HCT116 (cell line): ENCODE measurements around the gene CCDC191. TPM values are rescaled to one million over a fixed set of nuclear protein-coding genes. Genes with fewer than 3 reads are reported as not detected.

Source experiments
- ATAC-seq: fragments of 200-7000 bp; cut with Tn5 transposase; 2 replicates; pipeline ENCODE4 v1.9.1; 2020; ENCODE audit warnings: mild to moderate bottlenecking, moderate library complexity
- BruUV-seq: library from RNA; stranded (reverse); fragments of 400-500 nt; replicated peaks from 2 replicates; lab custom pipeline; 2021; lab: Mats Ljungman, UMichigan
- CTCF ChIA-PET: fragments of 300-600 bp; sonication (Branson Sonifier 250); formaldehyde crosslinking; loops from one replicate; lab custom pipeline; 2021; ENCODE audit warnings: antibody characterized with exemption; lab: Charles Lee
- POLR2A ChIA-PET: fragments of 300-600, 350-600 bp; sonication (Branson Sonifier 250); formaldehyde crosslinking; loops from one replicate; lab custom pipeline; 2021; ENCODE audit warnings: antibody characterized with exemption; lab: Charles Lee
- RAD21 ChIA-PET, 2 experiments: fragments of 300-600 bp; sonication (Branson Sonifier 250); formaldehyde crosslinking; loops; one replicate each; lab custom pipeline; 2023; ENCODE audit warnings: low total read pairs in 2 of 2; ENCODE audit not compliant: uncharacterized antibody in 2 of 2, unreplicated experiment in 2 of 2, low non-redundant PET in 1 of 2; lab: Charles Lee
- DNase-seq: peaks from one replicate; pipeline ENCODE4 v3.0.0-alpha.2; 2010; ENCODE audit warnings: low read depth, low spot score
- H2AFZ ChIP-seq: fragments of 200-600 bp; shearing (Covaris generic), sonication (generic); 2 replicates; pipeline ENCODE4 v1.6.1; 2017; ENCODE audit warnings: low read depth, mixed run types, mixed read lengths, antibody characterized with exemption, low read length; ENCODE audit not compliant: poor library complexity, severe bottlenecking
- H3K27ac ChIP-seq: 2 replicates; pipeline ENCODE4 v1.5.1; 2012; ENCODE audit warnings: low read depth, low read length
- H3K27me3 ChIP-seq: fragments of 200-600 bp; sonication (generic); 2 replicates; pipeline ENCODE4 v1.6.1; 2016; ENCODE audit warnings: mixed run types, low read length, mixed read lengths; ENCODE audit not compliant: insufficient read depth
- H3K36me3 ChIP-seq, 2 experiments: fragments of 200-500 bp in 1 of 2; fragments of 200-600 bp in 1 of 2; sonication (Bioruptor generic) in 1 of 2; sonication (generic) in 1 of 2; 2 replicates each; pipeline versions ENCODE4 v1.5.1 to v1.6.1; 2014 to 2016; ENCODE audit warnings: low read length in 2 of 2, inconsistent platforms in 1 of 2, mixed read lengths in 1 of 2, mixed run types in 1 of 2; ENCODE audit not compliant: insufficient read depth in 2 of 2, control insufficient read depth in 1 of 2
- H3K4me1 ChIP-seq, 2 experiments: fragments of 200-600 bp in 1 of 2; sonication (generic) in 1 of 2; 2 replicates each; pipeline versions ENCODE4 v1.5.1 to v1.6.1; 2012 to 2017; ENCODE audit warnings: low read length in 2 of 2, inconsistent platforms in 1 of 2, mild to moderate bottlenecking in 1 of 2, mixed read lengths in 1 of 2, mixed run types in 1 of 2, moderate library complexity in 1 of 2; ENCODE audit not compliant: insufficient read depth in 2 of 2, control insufficient read depth in 1 of 2
- H3K4me2 ChIP-seq: fragments of 200-600 bp; sonication (generic); 2 replicates; pipeline ENCODE4 v1.6.1; 2017; ENCODE audit warnings: mixed run types, low read length, mixed read lengths
- H3K4me3 ChIP-seq, 2 experiments: fragments of 200-600 bp in 1 of 2; sonication (generic) in 1 of 2; replicated peaks in 1 of 2; 2 replicates each; pipeline ENCODE4 v1.5.1; 2011 to 2016; ENCODE audit warnings: low read length in 2 of 2, control low read depth in 1 of 2, low read depth in 1 of 2, mild to moderate bottlenecking in 1 of 2, mixed read lengths in 1 of 2, mixed run types in 1 of 2
- H3K79me2 ChIP-seq: fragments of 200-600 bp; sonication (generic); 2 replicates; pipeline ENCODE4 v1.6.1; 2017; ENCODE audit warnings: mild to moderate bottlenecking, mixed run types, low read length, moderate library complexity, mixed read lengths; ENCODE audit not compliant: insufficient read depth
- H3K9ac ChIP-seq: fragments of 200-600 bp; sonication (generic); 2 replicates; pipeline ENCODE4 v1.6.1; 2016; ENCODE audit warnings: low read length, mixed read lengths
- H3K9me2 ChIP-seq: fragments of 200-600 bp; sonication (generic), shearing (Covaris generic); 2 replicates; pipeline ENCODE4 v1.6.1; 2017; ENCODE audit warnings: mixed run types, mild to moderate bottlenecking, moderate library complexity; ENCODE audit not compliant: insufficient read depth
- H3K9me3 ChIP-seq, 2 experiments: fragments of 200-500 bp in 1 of 2; fragments of 200-600 bp in 1 of 2; sonication (Bioruptor generic) in 1 of 2; sonication (generic) in 1 of 2; 2 replicates each; pipeline ENCODE4 v1.6.1; 2014 to 2017; ENCODE audit warnings: low read length in 2 of 2, mixed read lengths in 2 of 2, inconsistent platforms in 1 of 2, low read depth in 1 of 2, mild to moderate bottlenecking in 1 of 2, mixed run types in 1 of 2, moderate library complexity in 1 of 2; ENCODE audit not compliant: control insufficient read depth in 1 of 2, insufficient read depth in 1 of 2
- H4K20me1 ChIP-seq: fragments of 200-600 bp; sonication (generic), shearing (Covaris generic); 2 replicates; pipeline ENCODE4 v1.6.1; 2017; ENCODE audit warnings: mixed run types, mild to moderate bottlenecking, moderate library complexity; ENCODE audit not compliant: insufficient read depth
- CBX3 ChIP-seq: IDR thresholded peaks from 2 replicates; pipeline ENCODE4 v1.6.1; 2012; ENCODE audit warnings: low read depth
- CEBPB ChIP-seq: IDR thresholded peaks from 2 replicates; pipeline ENCODE4 v1.6.1; 2012; ENCODE audit warnings: low read depth
- CTCF ChIP-seq, 3 experiments: fragments of 200-600 bp in 1 of 3; sonication (generic) in 1 of 3; IDR thresholded peaks in 2 of 3; conservative IDR thresholded peaks in 1 of 3; 2 replicates each; pipeline ENCODE4 v1.5.1; 2012 to 2017; ENCODE audit warnings: low read depth in 2 of 3, low read length in 2 of 3, antibody characterized with exemption in 1 of 3, borderline replicate concordance in 1 of 3, control low read depth in 1 of 3, mild to moderate bottlenecking in 1 of 3, mixed read lengths in 1 of 3, mixed run types in 1 of 3, moderate library complexity in 1 of 3; ENCODE audit not compliant: insufficient read depth in 1 of 3
- EGR1 ChIP-seq: IDR thresholded peaks from 2 replicates; pipeline ENCODE4 v1.6.1; 2012; ENCODE audit warnings: low read depth
- JUND ChIP-seq: IDR thresholded peaks from 2 replicates; pipeline ENCODE4 v1.6.1; 2012
- RAD21 ChIP-seq: IDR thresholded peaks from 2 replicates; pipeline ENCODE4 v1.6.1; 2012; ENCODE audit warnings: low read depth, mild to moderate bottlenecking
- REST ChIP-seq: IDR thresholded peaks from 2 replicates; pipeline ENCODE4 v1.6.1; 2012; ENCODE audit warnings: low read depth
- SIN3A ChIP-seq: IDR thresholded peaks from 2 replicates; pipeline ENCODE4 v1.6.1; 2012; ENCODE audit warnings: low read depth
- SRF ChIP-seq: IDR thresholded peaks from 2 replicates; pipeline ENCODE4 v1.6.1; 2012; ENCODE audit warnings: low read depth
- ZFX ChIP-seq: fragments of 450-650 bp; IDR thresholded peaks from 2 replicates; pipeline ENCODE4 v1.6.1; 2017
- intact Hi-C: fragments of 100-400 bp; cut with micrococcal nuclease; formaldehyde crosslinking; loops from 2 replicates; pipeline ENCODE4 v1.10.0; 2022
- total RNA-seq: library from RNA; stranded (reverse); gene quantifications from one replicate; pipeline ENCODE4 v1.2.1, GENCODE V29; 2021; ENCODE audit not compliant: unreplicated experiment

The CCDC191 gene
- total RNA-seq, 1 experiment from 2014 or later, result 4.1 TPM

DNA sequence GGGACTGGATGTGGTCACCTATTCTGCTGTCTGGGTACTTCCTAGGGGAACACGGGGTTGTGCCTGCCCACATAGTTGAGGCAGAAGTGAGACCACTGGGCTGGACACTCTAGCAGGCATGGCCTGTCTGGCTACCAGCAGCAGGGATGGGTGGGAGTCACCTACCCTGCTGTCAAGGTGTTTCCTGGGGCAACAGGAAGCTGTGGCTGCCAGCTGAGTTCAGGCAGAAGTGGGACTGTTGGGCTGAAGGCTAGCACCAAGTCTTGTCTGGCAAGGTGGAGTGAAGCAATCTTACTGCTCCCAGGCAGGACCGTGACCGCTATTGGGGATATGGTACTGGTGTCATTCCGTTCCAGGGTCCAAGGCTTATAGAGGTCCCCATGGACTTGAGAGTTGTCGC, 128.8 kb downstream of the CCDC191 start:
- ATAC-seq, result no peak
- intact Hi-C loops, result no loop called here
- no TSS peak for BruUV-seq
- H3K79me2 ChIP-seq, result no peaks in the 10 kb centered on the region
- TF ChIP-seq CTCF (IDR thresholded peaks at IDR 0.05 in 2 of 3, conservative IDR thresholded peaks at IDR 0.05 in 1 of 3; ENCODE audit: borderline replicate concordance in 1 of 3, insufficient read depth in 1 of 3, low read depth in 2 of 3, low read length in 2 of 3), result no peak
- TF ChIP-seq, all 23 proteins: peak for 0
- no peak overlapping the region for H3K9ac ChIP-seq
- no peak overlapping the region for H2AFZ ChIP-seq
- no peak overlapping the region for H3K4me2 ChIP-seq
- ChIA-PET CTCF (no interaction called here), RAD21 (no interaction called here), POLR2A (no interaction called here)
- DNase-seq, result no peak
- no peaks in the 10 kb centered on the region for H4K20me1 ChIP-seq
- peaks cover 7 to 9% of the 10 kb centered on the region in 2 experiments; a peak in 2 of 4 replicates for H3K9me3 ChIP-seq
- H3K27me3 ChIP-seq, result no peaks in the 10 kb centered on the region
- H3K36me3 ChIP-seq, result no peaks in the 10 kb centered on the region
- no peak overlapping the region for H3K27ac ChIP-seq
- H3K9me2 ChIP-seq, result no peaks in the 10 kb centered on the region
- no peak overlapping the region for H3K4me3 ChIP-seq
- no peaks in the 10 kb centered on the region for H3K4me1 ChIP-seq

DNA sequence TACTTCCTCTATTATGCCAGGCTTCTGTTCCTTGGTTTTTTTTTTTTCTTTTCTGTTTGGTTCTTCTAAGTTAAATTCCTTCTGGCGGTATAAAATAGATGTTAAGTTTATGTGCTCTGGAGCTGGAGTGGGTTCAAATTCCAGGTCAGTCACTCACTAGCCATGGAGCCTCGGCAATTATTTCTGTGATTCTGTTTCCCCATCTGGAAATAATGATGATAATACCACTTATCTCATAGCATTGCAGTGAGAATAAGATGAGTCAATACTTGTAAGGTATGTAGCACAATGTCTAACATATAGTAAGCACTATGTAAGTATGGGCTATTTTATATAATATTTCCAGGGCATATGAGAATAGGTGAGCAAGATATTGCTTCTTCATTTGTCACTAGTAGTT, 141.7 kb downstream of the CCDC191 start:
- no peak for DNase-seq
- TF ChIP-seq REST (no peak), EGR1 (no peak), CBX3 (no peak), ZFX (no peak), SRF (no peak), CEBPB (no peak), SIN3A (no peak), RAD21 (no peak), JUND (no peak)
- no peak for ATAC-seq
- H2AFZ ChIP-seq, result no peak overlapping the region
- H3K79me2 ChIP-seq, result no peaks in the 10 kb centered on the region
- no peaks in the 10 kb centered on the region for H3K36me3 ChIP-seq
- H3K9me3 ChIP-seq, result no peaks in the 10 kb centered on the region
- H3K4me1 ChIP-seq, result peaks cover 0 to 4% of the 10 kb centered on the region in 2 experiments; a peak in 1 of 4 replicates
- H3K9ac ChIP-seq, result no peak overlapping the region
- no peak overlapping the region for H3K27ac ChIP-seq
- RAD21 ChIA-PET, result no interaction called here
- no TSS peak for BruUV-seq
- intact Hi-C loops, result loop anchor here (10.0 kb wide), 1 partner anchor 420 kb away; no protein-coding TSS in a partner anchor
- H3K27me3 ChIP-seq, result no peaks in the 10 kb centered on the region
- peaks cover 6% of the 10 kb centered on the region; the same call in 1 of the 2 replicates for H3K9me2 ChIP-seq
- no peaks in the 10 kb centered on the region for H4K20me1 ChIP-seq
- H3K4me3 ChIP-seq, result no peak overlapping the region
- CTCF ChIA-PET, result interaction anchor here (2.9 kb wide), 1 partner anchor 70 kb away, joined by 28 read pairs; no protein-coding TSS in a partner anchor
- no peak overlapping the region for H3K4me2 ChIP-seq
- POLR2A ChIA-PET, result no interaction called here
